Measurements from ENCODE around the gene SYT13.

SYT13 gene

DNA sequence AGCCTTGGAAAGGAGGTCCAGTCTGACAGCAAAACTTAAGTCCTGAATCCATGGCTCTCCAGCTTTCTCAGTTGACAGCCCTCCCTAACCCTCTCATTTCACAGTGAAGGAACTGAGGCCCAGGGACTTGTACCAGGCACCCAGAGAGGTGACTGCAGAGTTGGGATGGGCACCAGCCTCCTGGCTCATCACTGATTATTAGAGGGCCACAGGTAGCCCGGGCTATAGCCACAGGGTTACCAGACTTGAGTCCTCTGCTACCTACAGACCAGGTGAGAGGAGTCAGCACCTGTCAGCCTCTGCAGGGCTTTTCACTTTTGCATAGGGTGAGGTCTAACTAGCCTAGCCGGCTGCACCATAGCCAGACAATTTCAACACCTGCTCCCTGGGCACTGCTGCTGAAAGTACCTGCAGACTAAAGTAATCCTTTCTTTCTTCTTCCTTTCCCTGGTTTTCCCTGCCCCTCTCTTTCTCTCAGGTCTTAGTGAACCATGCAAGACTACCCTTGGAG, 37.6 kb downstream of the SYT13 start:
- no peak for DNase-seq (ENCODE audit: low spot score)

DNA sequence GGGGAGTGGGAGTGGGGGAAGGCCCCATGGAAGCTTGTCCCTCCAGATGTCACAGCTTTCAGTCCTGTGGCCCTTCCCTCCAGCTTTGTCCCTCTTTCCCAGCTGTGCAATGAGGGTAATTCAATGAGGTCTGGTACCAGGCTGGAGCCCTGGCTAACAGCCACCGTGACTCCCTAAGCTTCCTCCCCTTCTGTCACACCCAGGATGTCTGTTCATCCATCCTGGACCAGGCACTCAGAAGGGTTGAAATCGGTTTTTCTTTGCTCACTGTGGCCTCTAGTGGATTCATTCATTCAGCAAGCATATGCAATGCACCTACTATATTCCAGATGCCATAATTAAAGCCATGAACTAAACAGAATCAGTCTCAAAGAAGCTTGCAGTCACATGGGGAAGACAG, 38.7 kb downstream of the SYT13 start:
- no peak for DNase-seq (ENCODE audit: low spot score)

- no peak for DNase-seq (ENCODE audit: low spot score)
Observed at GRCh38 chr11:45246241-45246640, 39.9 kb downstream of the SYT13 start.

GRCh38 chr11:45245218-45246045, 40.7 kb downstream of the SYT13 start:
- DNase-seq (ENCODE audit: low spot score): no peak

DNA sequence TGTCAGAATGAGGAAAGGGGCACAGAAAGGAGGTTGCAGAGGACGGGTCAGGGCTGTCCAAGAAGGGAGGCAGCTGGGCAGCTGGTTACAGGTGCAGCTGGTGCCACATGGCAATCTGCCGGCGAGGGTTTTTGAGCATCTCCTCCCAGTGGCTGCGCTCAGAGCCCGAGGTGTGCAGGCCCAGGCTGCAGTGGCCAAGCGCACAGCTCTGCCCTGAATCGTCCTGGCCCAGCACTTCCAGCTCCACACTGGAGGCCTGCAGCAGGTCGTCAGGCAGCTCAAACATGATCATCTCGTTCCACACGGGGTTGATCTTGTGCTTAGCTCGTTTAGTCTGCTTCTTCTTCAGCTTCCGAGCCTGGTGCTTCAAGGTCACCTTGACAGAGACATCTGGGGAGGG, 42.2 kb downstream of the SYT13 start:
- no peak for DNase-seq (ENCODE audit: low spot score)

DNA sequence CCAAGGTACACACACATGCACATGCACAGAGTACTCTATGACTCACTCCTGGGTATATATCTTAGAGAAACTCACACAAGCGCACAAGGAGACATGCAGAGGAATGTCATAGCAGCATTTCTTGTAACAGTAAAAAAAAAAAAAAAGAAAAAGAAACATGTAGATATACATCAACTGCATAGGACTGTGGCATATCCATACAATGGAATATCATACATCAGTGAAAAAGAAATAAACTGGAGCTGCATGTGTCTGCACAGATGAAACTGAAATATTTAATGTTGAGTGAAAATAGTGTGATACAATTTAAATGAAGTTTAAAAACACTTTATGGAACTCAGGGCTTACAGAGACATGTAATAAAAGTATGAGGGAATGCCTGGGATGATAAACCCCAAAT, 46.4 kb downstream of the SYT13 start:
- DNase-seq (ENCODE audit: low spot score): no peak

DNA sequence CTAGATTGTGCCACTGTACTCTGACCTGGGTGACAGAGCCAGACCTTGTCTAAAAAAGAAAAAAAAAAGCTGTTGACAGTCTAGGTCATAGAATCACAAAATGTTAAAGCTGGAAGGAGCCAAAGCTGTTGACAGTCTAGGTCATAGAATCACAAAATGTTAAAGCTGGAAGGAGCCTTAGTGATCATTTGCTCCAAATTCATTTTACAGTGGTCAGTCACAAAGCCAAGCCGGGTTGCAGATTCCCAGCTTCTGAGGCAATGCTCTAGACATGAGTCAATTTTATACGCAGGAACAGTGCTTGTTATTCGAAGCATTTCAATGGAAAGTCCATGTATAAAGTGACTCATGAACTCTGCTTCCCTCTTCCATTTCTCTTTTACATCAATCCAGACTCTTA, 47.4 kb downstream of the SYT13 start:
- peak; percentile 74 for DNase-seq (ENCODE audit: low spot score)

GRCh38 chr11:45237711-45238315, 48.3 kb downstream of the SYT13 start:
- no peak for DNase-seq (ENCODE audit: low spot score)

DNA sequence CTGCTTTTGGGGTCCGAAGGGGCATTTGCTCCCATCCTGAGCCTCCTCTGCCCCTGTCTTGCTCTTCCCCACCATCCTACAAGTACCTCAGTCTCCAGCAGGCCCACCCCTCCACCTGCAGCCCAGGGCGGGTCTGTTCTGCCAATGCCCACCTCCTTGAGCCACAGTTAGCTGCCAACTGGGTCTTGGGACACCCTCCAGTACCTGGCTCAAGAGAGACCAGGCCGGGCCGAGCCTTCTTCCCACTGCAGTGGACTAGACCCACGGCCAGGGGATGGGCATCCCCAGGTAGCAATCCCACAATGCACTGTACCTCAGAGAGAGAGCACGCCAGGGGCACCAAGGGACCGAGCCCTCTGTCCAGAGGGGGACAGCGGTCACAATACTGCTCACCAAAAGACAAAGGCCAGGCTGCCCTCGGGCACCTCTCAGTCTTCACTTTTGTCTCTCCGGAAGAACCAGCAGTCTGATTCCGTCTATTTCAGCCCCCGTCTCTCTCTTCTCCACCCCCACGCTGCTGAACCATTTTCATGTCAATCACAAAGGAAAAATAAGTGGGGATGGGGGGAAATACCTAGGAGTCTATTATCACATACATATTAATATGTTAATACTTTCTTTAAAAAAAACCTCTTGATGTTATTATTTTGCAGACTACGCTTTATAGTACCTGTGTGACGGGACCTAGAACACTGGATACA, 51.7 kb downstream of the SYT13 start:
- no peak for DNase-seq (ENCODE audit: low spot score)

DNA sequence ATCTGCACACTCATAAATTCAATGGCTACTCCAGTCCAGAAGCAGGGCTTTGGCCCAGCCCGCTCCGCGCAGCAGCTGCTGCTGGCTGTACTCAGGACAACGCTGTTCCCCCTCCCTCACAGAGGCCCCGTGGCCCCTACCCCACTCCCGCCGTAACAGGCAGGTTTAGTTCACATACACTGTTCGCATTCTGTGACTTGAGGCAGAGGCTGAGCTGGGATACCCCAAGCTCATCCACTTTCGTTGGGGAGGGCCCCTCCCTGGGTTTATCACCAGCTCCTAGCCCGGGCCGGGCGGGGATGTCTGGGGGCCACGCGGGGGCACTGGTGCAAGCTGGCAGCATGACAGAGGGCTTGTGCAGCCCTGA, 52.4 kb downstream of the SYT13 start:
- DNase-seq (ENCODE audit: low spot score): no peak

DNA sequence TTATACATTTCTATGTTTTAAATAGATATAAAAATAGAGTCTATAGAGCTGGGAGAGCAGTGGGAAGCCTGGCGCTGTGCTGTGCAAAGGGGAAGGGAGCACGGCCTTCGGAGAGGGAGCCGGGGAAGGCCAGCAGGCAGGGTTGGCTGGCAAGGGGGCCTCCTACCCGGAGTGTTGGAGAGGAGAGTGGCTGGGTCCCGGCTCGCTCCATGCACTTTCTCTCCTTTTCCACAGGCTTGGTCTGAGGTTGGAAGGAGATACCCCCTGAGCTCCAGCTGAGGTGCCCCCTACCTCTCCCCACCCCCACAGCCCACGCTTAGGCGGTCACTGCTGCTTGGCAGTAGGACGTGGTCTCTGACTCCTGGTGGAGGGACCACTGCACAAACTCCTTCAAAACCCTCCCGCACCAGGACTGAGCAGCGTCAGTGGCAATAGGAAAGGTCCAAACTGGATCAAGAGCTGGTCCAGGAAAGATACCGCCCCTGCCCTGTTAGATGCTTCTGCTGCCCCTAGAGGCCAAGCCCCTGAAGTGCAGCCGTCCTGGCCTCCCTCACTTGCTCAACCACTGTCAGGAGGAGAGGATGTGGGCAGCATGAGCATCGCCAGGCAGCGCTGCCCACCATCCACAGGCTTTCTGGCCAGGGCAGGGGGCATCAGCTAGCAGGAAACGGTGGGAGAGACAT, 52.9 kb downstream of the SYT13 start:
- DNase-seq (ENCODE audit: low spot score): peak; percentile 88

DNA sequence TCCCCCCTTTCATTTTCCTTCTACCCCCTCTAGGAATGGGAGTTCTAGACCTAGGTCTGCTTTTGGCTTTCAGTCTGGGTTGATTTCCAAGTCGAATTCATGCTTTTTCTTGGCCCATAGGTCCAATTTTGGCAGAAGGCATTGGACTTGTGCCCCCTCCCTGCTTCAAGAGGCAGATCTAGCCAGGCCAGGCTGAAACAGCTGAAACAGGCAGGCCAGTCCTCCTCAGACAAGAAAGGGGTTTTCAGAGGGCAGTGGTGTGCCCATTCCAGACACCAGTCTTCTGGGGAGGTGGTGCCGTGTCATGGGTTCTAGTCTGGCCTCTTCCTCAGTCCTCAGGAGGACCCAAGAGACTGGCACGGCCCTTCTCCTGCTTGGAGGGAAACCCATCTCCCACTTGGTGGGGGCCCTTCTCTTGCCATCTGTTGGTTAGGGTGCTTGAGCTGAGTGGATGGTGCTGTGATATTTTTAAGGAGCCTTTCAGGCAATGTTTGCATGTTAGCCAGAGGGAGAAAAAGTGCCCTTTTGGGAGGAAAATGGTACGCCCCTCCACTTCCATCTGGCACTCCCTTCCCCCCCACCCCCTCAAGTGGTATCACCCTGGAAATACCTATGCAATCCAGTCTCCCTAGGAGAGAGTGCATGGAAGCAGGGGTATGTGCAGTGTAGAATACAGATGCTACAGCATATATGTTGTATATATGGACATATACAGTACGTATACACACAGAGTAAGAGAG, 53.6 kb downstream of the SYT13 start:
- DNase-seq (ENCODE audit: low spot score): no peak

DNA sequence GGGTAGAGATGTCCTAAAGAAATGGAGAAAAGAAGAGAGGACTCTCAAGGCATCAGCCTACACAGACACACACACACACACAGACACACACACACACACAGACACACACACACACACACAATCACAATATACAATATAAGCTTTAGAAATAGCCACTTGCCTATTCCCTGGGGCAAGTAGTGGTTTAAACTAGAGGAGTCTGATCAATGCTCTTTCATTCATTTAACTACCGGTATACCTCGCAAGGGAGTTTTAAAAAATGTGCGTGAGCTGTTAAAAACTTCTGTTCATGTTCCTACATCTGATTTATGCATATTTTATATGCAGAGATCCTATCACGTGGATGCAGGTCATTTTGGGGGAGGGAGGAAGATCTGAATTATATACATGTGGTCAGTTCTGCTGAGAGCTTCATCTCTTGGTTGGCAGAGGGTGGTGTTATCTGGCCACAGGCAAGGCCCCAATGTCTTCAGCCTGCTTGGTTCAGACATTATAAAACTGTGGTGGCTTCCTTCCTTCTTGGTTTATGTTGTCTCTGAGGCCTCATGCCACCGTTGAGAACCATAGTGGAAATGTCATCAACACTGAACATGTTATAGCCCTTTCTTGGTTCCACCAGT, 56.6 kb downstream of the SYT13 start:
- no peak for DNase-seq (ENCODE audit: low spot score)

DNA sequence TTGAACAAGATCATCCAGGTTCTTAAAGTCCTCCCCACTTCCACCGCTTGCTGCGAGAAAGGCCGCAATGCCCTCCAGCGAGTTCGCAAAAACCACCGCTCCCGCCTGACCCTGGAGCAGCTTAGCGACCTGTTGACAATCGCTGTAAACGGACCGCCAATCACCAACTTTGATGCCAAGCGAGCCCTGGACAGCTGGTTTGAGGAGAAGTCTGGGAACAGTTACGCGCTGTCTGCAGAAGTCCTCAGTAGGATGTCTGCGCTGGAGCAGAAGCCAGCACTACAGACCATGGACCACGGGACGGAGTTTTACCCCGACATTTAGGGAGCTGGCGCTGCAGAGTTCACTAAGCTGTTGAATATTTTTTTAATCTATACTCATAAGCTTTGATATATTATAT, 58.3 kb downstream of the SYT13 start:
- no peak for DNase-seq (ENCODE audit: low spot score)

- DNase-seq (ENCODE audit: low spot score): no peak
Observed at GRCh38 chr11:45226901-45227300, 59.2 kb downstream of the SYT13 start.

GRCh38 chr11:45225961-45226871, 59.9 kb downstream of the SYT13 start:
- no peak for DNase-seq (ENCODE audit: low spot score)

DNA sequence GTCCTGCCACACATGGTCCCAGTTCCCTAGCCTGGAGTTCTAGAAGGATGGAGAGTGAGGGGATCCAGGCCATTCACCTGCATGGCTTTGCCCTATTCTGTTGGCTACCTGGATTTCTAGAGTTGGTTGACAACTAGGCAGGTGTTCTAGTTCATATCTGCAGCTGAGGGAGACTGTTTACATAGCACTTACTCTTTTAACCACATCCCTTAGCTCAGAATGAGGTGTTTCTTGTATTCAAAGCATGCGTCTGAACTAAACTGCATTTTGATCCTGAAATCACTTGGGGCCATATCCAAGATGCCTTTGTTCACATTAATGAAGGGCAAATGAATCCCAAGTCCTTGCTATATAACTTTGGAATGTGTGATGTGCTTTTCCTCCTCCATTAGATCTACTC, 60.9 kb downstream of the SYT13 start:
- DNase-seq (ENCODE audit: low spot score): no peak

GRCh38 chr11:45224766-45225165, 61.4 kb downstream of the SYT13 start:
- DNase-seq (ENCODE audit: low spot score): no peak

- no peak for DNase-seq (ENCODE audit: low spot score)
Observed at GRCh38 chr11:45223496-45223895, 62.6 kb downstream of the SYT13 start.

GRCh38 chr11:45219411-45219810, 66.7 kb downstream of the SYT13 start:
- no peak for DNase-seq (ENCODE audit: low spot score)
